ENCODE results near the gene LARP1.

- TF ChIP-seq CTCF (conservative IDR thresholded peaks at IDR 0.05; ENCODE audit: low read length) (no peak), EZH2phosphoT487 (IDR thresholded peaks at IDR 0.05; ENCODE audit: borderline replicate concordance) (no peak)
Measured at GRCh38 chr5:154836225-154836624, 81.0 kb downstream of the LARP1 start.
